OCI-LY3 (cell line): ENCODE measurements around the gene SELPLG.
"Not testable (repeated sequence)": the region's sequence is repeated elsewhere in the genome, so short reads cannot be mapped to it uniquely, and the experiment has no call there.

Experiments
- H2AFZ ChIP-seq: fragments of 200-600, 300-600 bp; shearing (Covaris generic); 2 replicates; pipeline ENCODE4 v1.6.0; 2014; ENCODE audit warnings: antibody characterized with exemption, low read depth, low read length
- H3K27ac ChIP-seq: fragments of 200-600, 300-600 bp; sonication (generic); 2 replicates; pipeline ENCODE4 v1.5.1; 2014; ENCODE audit warnings: mild to moderate bottlenecking, low read length, moderate library complexity, mixed read lengths
- H3K27me3 ChIP-seq: fragments of 200-600, 300-600 bp; sonication (generic); 2 replicates; pipeline ENCODE4 v1.6.1; 2014; ENCODE audit warnings: low read depth, low read length, mixed read lengths
- H3K36me3 ChIP-seq: fragments of 200-600, 300-600 bp; sonication (generic); replicated peaks from 2 replicates; pipeline ENCODE3; 2014; ENCODE audit warnings: low read depth, low read length, mixed read lengths
- H3K4me1 ChIP-seq: fragments of 300-600, 200-600 bp; sonication (generic); 2 replicates; pipeline ENCODE4 v1.6.1; 2014; ENCODE audit warnings: low read length, mixed read lengths
- H3K4me2 ChIP-seq: fragments of 200-600, 300-600 bp; sonication (generic); 2 replicates; pipeline ENCODE4 v1.6.1; 2014; ENCODE audit warnings: low read length, mixed read lengths
- H3K4me3 ChIP-seq: fragments of 300-600, 200-600 bp; sonication (generic); 2 replicates; pipeline ENCODE4 v1.5.1; 2014; ENCODE audit warnings: antibody characterized with exemption, mild to moderate bottlenecking, low read length, moderate library complexity
- H3K79me2 ChIP-seq: fragments of 300-600, 200-600 bp; shearing (Covaris generic); 2 replicates; pipeline ENCODE4 v1.6.1; 2014; ENCODE audit warnings: mild to moderate bottlenecking, low read length, mixed read lengths
- H3K9ac ChIP-seq: fragments of 300-600, 200-600 bp; shearing (Covaris generic); 2 replicates; pipeline ENCODE4 v1.6.0; 2014; ENCODE audit warnings: mild to moderate bottlenecking, low read length, moderate library complexity
- H3K9me3 ChIP-seq: fragments of 200-600, 300-600 bp; shearing (Covaris generic); 2 replicates; pipeline ENCODE4 v1.6.1; 2014; ENCODE audit warnings: low read length, mixed read lengths; ENCODE audit not compliant: insufficient read depth
- H4K20me1 ChIP-seq: fragments of 200-600, 300-600 bp; sonication (generic); 2 replicates; pipeline ENCODE4 v1.6.1; 2016; ENCODE audit warnings: low read length, mixed read lengths; ENCODE audit not compliant: insufficient read depth
- CTCF ChIP-seq: fragments of 200-600, 300-600 bp; sonication (generic); IDR thresholded peaks from 2 replicates; pipeline ENCODE4 v1.5.1; 2014; ENCODE audit warnings: antibody characterized with exemption, low read length, low read depth
- EZH2phosphoT487 ChIP-seq: fragments of 200-600 bp; shearing (Covaris generic); IDR thresholded peaks from 2 replicates; pipeline ENCODE4 v1.6.1; 2018; ENCODE audit warnings: antibody characterized with exemption, mixed run types, low read depth

Gene SELPLG

DNA sequence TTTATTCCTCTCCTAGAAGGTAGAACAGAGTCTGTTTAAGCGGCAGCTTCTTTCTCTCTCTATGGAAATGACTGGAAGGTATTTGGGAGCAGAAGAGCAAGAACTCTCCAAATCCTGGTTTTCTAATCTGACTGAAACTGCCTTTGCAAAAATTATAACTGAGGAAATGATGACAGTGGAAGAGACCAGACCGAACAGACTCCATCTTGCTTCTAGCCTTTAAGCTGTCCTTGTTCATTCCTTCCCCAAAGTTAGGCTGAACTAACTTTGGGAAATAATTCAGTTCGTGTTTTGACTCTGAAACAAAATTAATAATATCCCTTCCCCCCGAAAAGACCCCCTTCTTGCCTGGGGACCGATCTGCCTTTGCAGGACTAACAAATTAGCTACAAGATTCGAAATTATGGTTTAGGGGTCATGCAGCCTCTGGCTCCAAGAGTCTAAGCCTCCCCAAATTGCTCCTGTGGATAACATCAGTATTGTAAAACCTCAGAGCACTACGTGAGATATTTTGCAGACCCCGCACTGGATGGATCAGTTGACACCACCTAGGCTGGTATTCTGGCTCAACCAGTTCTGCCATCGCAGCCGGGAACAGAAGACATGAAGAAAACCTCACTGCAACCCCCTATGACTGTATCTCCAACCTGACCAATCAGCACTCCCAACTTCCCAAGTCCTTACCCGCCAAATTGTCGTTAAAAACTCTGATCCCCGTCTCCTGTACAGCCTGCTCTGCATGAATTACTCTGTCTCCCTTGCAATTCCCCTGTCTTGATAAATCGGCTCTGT, 14.1 kb downstream of the SELPLG start:
- Histone ChIP-seq H3K4me3 (no peak overlapping the region), H3K9ac (no peak overlapping the region), H3K9me3 (peaks cover 7% of the 10 kb centered on the region; the same call in 1 of the 2 replicates), H3K27me3 (no peaks in the 10 kb centered on the region; the same call in 1 of the 2 replicates), H3K4me2 (no peak overlapping the region), H3K79me2 (no peaks in the 10 kb centered on the region), H3K36me3 (peaks cover 16% of the 10 kb centered on the region), H2AFZ (no peak overlapping the region), H3K27ac (no peak overlapping the region), H3K4me1 (peaks cover 33% of the 10 kb centered on the region), H4K20me1 (no peaks in the 10 kb centered on the region)
- TF ChIP-seq EZH2phosphoT487 (no peak), CTCF (no peak)

GRCh38 chr12:108618953-108619274, 14.8 kb downstream of the SELPLG start:
- H3K9me3 ChIP-seq, H3K4me3 ChIP-seq, H3K4me2 ChIP-seq, H3K27me3 ChIP-seq, H3K9ac ChIP-seq, H3K79me2 ChIP-seq, H2AFZ ChIP-seq, H4K20me1 ChIP-seq, H3K27ac ChIP-seq: not testable (repeated sequence)
- Histone ChIP-seq H3K4me1 (peaks cover 38% of the 10 kb centered on the region), H3K36me3 (peaks cover 16% of the 10 kb centered on the region)

DNA sequence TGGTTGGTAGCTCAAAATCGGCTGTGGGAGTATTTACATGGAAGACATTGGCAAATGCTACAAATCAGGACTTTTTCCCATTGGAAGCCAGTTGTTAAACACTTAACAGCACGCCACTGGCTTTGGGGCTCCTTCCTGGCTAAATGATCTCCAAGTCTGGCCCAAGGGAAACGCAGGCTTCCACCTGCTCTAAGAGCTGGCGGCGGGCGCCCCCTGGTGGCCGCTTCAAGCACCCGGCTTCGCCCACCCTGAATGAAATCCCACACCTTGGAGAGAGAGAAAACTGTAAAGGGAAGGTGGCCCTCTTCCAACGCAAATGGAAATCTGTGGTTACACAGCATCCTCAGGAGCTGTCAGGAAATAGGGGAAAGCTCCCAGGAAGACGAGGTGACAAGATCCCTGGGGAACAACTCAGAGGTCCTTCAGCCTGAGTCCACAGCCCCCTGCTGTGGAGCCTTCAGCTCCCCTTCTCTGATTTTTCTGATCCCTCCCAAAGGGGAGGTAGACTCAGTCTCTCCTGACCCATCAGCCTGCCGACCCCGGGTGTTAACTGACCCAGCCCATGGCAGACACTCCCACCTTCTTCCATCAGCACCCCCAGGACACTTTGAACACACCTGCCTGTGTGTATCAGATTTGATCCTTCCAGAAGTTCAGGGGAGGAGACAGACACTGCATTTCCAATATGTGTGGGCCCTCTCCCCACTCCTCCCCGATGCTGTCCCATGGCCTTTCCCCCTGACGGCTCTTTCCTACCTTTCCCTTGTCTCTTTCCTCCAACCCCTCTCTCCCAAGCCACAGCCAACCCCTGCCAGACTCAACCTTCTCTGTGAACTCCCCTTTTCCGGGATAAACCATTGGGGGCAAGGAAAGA, 15.4 kb downstream of the SELPLG start:
- Histone ChIP-seq H3K4me3 (no peak overlapping the region), H3K79me2 (no peaks in the 10 kb centered on the region), H3K4me1 (peaks cover 44% of the 10 kb centered on the region), H2AFZ (no peak overlapping the region), H4K20me1 (no peaks in the 10 kb centered on the region), H3K27me3 (no peaks in the 10 kb centered on the region; the same call in 1 of the 2 replicates), H3K9me3 (peaks cover 7% of the 10 kb centered on the region; the same call in 1 of the 2 replicates), H3K4me2 (peak overlapping the region; percentile 59), H3K27ac (peak overlapping the region; percentile 91), H3K36me3 (peaks cover 16% of the 10 kb centered on the region), H3K9ac (peak overlapping the region; percentile 39)
- TF ChIP-seq CTCF (peak; percentile 97), EZH2phosphoT487 (no peak)

DNA sequence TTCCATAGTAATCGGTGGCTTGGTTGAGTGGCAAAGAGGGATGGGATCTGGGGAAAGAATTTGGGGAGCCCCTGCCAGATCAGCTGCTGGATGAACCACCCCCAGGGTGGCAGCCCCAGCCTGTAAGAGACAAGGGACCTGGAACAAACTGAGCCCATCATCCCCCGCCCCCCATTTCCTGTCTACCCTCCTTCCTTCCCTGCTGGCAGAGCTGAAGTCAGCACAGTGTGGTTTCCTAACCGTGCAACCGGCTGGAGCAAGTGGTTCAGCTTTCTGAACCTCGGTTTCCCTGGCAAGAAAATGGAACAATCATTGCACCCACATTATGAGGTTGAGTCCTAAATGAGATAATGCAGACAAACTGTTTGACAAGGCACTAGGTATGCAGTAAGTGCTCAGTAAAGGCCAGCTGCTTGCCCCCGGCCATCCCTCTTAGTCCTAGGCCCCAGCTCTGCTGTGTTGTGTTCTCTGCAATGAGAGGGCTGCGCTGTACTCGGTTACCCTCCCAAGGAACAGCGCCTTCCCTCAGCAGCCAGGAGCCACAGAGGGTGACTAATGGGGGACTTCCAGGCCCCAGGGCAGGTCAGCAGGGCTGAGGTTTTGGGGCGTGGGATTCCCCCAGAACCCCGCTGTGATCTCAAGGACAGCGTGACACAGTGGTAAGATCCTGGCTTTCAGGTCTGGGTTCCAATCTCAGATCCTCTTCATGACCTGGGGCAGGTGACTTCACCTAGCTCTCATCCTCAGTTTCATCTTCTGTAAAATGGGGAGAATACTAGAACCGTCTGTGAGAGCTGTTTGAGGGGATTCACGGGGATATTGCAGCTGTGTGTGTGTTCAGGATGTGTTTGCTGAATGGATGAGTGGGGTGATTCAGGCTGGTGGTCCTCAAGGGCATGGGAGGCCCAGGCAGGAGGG, 16.5 kb downstream of the SELPLG start:
- H3K4me1 ChIP-seq: peaks cover 49% of the 10 kb centered on the region
- peak overlapping the region; percentile 59 for H3K4me2 ChIP-seq
- TF ChIP-seq EZH2phosphoT487 (no peak), CTCF (no peak)
- peak overlapping the region; percentile 26; the same call in 1 of the 2 replicates for H3K4me3 ChIP-seq
- H3K79me2 ChIP-seq: no peaks in the 10 kb centered on the region
- peaks cover 7% of the 10 kb centered on the region; the same call in 1 of the 2 replicates for H3K9me3 ChIP-seq
- peak overlapping the region; percentile 91 for H3K27ac ChIP-seq
- H3K9ac ChIP-seq: peak overlapping the region; percentile 64
- H3K27me3 ChIP-seq: no peaks in the 10 kb centered on the region; the same call in 1 of the 2 replicates
- no peaks in the 10 kb centered on the region for H4K20me1 ChIP-seq
- no peak overlapping the region for H2AFZ ChIP-seq
- peaks cover 7% of the 10 kb centered on the region for H3K36me3 ChIP-seq
